Gastrocnemius medialis (tissue), 4 donors: Measurements from ENCODE around the gene MKI67. TPM values are rescaled to one million over a fixed set of nuclear protein-coding genes. Genes with fewer than 3 reads are reported as not detected.

Source experiments
- ATAC-seq, 2 donors: fragments of 150-250 bp; one replicate each; pipeline ENCODE4 v1.9.1; 2016
- DNase-seq, 2 donors: peaks; one replicate each; pipeline ENCODE4 v3.0.0-alpha.2; 2019
- H3K27ac ChIP-seq, 4 donors: fragments of 200-600 bp; sonication (generic); 1 replicate in 1 of 4; 2 replicates in 3 of 4; pipeline ENCODE4 v1.5.1; 2016 to 2018; ENCODE audit warnings: mild to moderate bottlenecking in 2 of 4, moderate library complexity in 1 of 4
- H3K27me3 ChIP-seq, 3 donors: fragments of 200-600 bp; sonication (generic) in 2 of 3; 1 replicate in 1 of 3; 2 replicates in 2 of 3; pipeline versions ENCODE4 v1.5.1 to v1.6.0; 2016 to 2019; ENCODE audit warnings: mild to moderate bottlenecking in 1 of 3, moderate library complexity in 1 of 3
- H3K36me3 ChIP-seq, 2 donors: fragments of 200-600 bp; sonication (generic) in 1 of 2; one replicate each; pipeline ENCODE4 v1.5.1; 2017 to 2018
- H3K4me1 ChIP-seq, 2 donors: fragments of 200-600 bp; sonication (generic) in 1 of 2; one replicate each; pipeline ENCODE4 v1.5.1; 2016 to 2017; ENCODE audit warnings: mild to moderate bottlenecking in 2 of 2
- H3K4me3 ChIP-seq, 4 donors: fragments of 200-600 bp; sonication (generic) in 3 of 4; 1 replicate in 1 of 4; 2 replicates in 3 of 4; pipeline ENCODE4 v1.5.1; 2016 to 2019; ENCODE audit warnings: mild to moderate bottlenecking in 2 of 4
- H3K9me3 ChIP-seq, 3 donors: fragments of 200-600 bp; sonication (generic) in 2 of 3; 1 replicate in 1 of 3; 2 replicates in 2 of 3; pipeline ENCODE4 v1.5.1; 2016 to 2019
- CTCF ChIP-seq, 5 experiments: fragments of 450-650 bp in 3 of 5; fragments of 200-600 bp in 2 of 5; sonication (generic) in 2 of 5; IDR thresholded peaks in 4 of 5; conservative IDR thresholded peaks in 1 of 5; 1 replicate in 4 of 5; 2 replicates in 1 of 5; pipeline ENCODE4 v1.5.1; 2016 to 2019; ENCODE audit warnings: antibody characterized with exemption in 5 of 5, mild to moderate bottlenecking in 3 of 5, moderate library complexity in 3 of 5
- POLR2A ChIP-seq, 2 donors: fragments of 450-650 bp; IDR thresholded peaks; one replicate each; pipeline ENCODE4 v1.6.1; 2017; ENCODE audit warnings: antibody characterized with exemption in 2 of 2, mild to moderate bottlenecking in 2 of 2, moderate library complexity in 2 of 2
- in situ Hi-C, 4 donors: fragments of 200-750 bp; cut with MboI; loops; one replicate each; pipeline versions ENCODE4 v1.15.0 to v1.8.0; 2017; ENCODE audit warnings: low sequenced_read_pairs in 4 of 4
- intact Hi-C: fragments of 100-400 bp; cut with DNase I; formaldehyde crosslinking; loops from one replicate; pipeline ENCODE4 v1.15.1; 2023; ENCODE audit warnings: low total_unique reads
- total RNA-seq, 4 donors: library from RNA; depleted of rRNA; stranded (reverse); fragments of >200 nt; gene quantifications; one replicate each; pipeline versions ENCODE4 v1.1.0 to v1.2.3, GENCODE V29; 2016

The MKI67 gene
- total RNA-seq, 4 donors from 2014 or later, result 0.25 to 1.4 (median 0.65) TPM; not detected in 1

GRCh38 chr10:128113026-128113425 lies 13.2 kb downstream of the MKI67 start:
- Histone ChIP-seq H3K4me3 (no peak overlapping the region), H3K27me3 (no peaks in the 10 kb centered on the region), H3K36me3 (no peaks in the 10 kb centered on the region), H3K4me1 (no peaks in the 10 kb centered on the region), H3K9me3 (no peaks in the 10 kb centered on the region), H3K27ac (no peak overlapping the region)
- intact Hi-C loops, result no loop called here
- in situ Hi-C loops, result no loop called here
- DNase-seq, result no peak
- no peak for ATAC-seq
- no peak for TF ChIP-seq CTCF (IDR thresholded peaks at IDR 0.05 in 4 of 5, conservative IDR thresholded peaks at IDR 0.05 in 1 of 5)
- no peak for TF ChIP-seq POLR2A (IDR thresholded peaks at IDR 0.05)

DNA sequence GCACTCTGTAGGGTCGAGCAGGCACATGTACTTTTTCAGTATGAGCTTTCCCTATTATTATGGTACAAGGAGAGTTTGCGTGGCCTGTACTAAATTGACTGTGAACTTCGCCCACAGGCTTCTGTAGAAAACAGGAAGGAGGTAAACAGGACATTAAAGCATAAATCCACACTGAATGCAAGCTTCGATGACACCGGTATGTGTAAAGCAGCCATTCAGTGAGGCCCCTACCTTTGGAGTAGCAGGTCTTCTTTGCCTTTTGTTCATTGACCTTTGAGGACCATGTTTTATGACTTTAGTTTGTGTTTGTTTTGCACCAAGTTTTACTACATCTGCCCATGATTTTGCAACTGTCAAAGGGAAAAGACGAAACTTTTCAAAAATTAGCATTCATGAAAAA lies 14.5 kb downstream of the MKI67 start:
- Histone ChIP-seq H3K9me3 (no peaks in the 10 kb centered on the region), H3K4me1 (no peaks in the 10 kb centered on the region), H3K27me3 (no peaks in the 10 kb centered on the region), H3K36me3 (no peaks in the 10 kb centered on the region), H3K27ac (no peak overlapping the region), H3K4me3 (no peak overlapping the region)
- in situ Hi-C loops, result no loop called here
- TF ChIP-seq POLR2A (IDR thresholded peaks at IDR 0.05) (no peak), CTCF (IDR thresholded peaks at IDR 0.05 in 4 of 5, conservative IDR thresholded peaks at IDR 0.05 in 1 of 5) (no peak)
- DNase-seq, result no peak
- no peak for ATAC-seq
- intact Hi-C loops, result no loop called here

- Histone ChIP-seq H3K4me1 (no peaks in the 10 kb centered on the region), H3K9me3 (no peaks in the 10 kb centered on the region), H3K36me3 (no peaks in the 10 kb centered on the region), H3K27ac (no peak overlapping the region), H3K27me3 (no peaks in the 10 kb centered on the region), H3K4me3 (no peak overlapping the region)
- intact Hi-C loops, result no loop called here
- in situ Hi-C loops, result no loop called here
- TF ChIP-seq CTCF (IDR thresholded peaks at IDR 0.05 in 4 of 5, conservative IDR thresholded peaks at IDR 0.05 in 1 of 5) (no peak), POLR2A (IDR thresholded peaks at IDR 0.05) (no peak)
- DNase-seq (no peak), ATAC-seq (no peak)
Observed at GRCh38 chr10:128110339-128110738, 15.9 kb downstream of the MKI67 start.

GRCh38 chr10:128109707-128110106 lies 16.5 kb downstream of the MKI67 start:
- TF ChIP-seq CTCF (IDR thresholded peaks at IDR 0.05 in 4 of 5, conservative IDR thresholded peaks at IDR 0.05 in 1 of 5) (no peak), POLR2A (IDR thresholded peaks at IDR 0.05) (no peak)
- H3K4me1 ChIP-seq, result no peaks in the 10 kb centered on the region
- ATAC-seq, result no peak
- no peaks in the 10 kb centered on the region for H3K9me3 ChIP-seq
- intact Hi-C loops (no loop called here), in situ Hi-C loops (no loop called here)
- no peak overlapping the region for H3K27ac ChIP-seq
- H3K27me3 ChIP-seq, result no peaks in the 10 kb centered on the region
- DNase-seq, result no peak
- H3K36me3 ChIP-seq, result no peaks in the 10 kb centered on the region
- no peak overlapping the region for H3K4me3 ChIP-seq

- in situ Hi-C loops, result no loop called here
- Histone ChIP-seq H3K36me3 (no peaks in the 10 kb centered on the region), H3K27ac (no peak overlapping the region), H3K9me3 (no peaks in the 10 kb centered on the region), H3K27me3 (no peaks in the 10 kb centered on the region), H3K4me3 (no peak overlapping the region), H3K4me1 (no peaks in the 10 kb centered on the region)
- no peak for DNase-seq
- intact Hi-C loops, result no loop called here
- ATAC-seq, result no peak
- TF ChIP-seq CTCF (IDR thresholded peaks at IDR 0.05 in 4 of 5, conservative IDR thresholded peaks at IDR 0.05 in 1 of 5) (no peak), POLR2A (IDR thresholded peaks at IDR 0.05) (no peak)
Observed at GRCh38 chr10:128105383-128105782, 20.8 kb downstream of the MKI67 start.
